Epithelial cell of esophagus (primary cell): ENCODE data around the gene FARP1.

Experiments
- DNase-seq: peaks from one replicate; pipeline ENCODE4 v3.0.0; 2010; ENCODE audit warnings: low read depth
- H3K4me3 ChIP-seq: 2 replicates; pipeline ENCODE4 v1.5.1; 2011; ENCODE audit warnings: mild to moderate bottlenecking, low read length, control low read depth
- CTCF ChIP-seq: IDR thresholded peaks from 2 replicates; pipeline ENCODE4 v1.5.1; 2011; ENCODE audit warnings: low read depth, mild to moderate bottlenecking, low read length, control low read depth, inconsistent platforms; ENCODE audit not compliant: insufficient read depth; ENCODE audit errors: missing control alignments

FARP1 gene

GRCh38 chr13:98399756-98400155, 256.9 kb downstream of the FARP1 start:
- no peak for TF ChIP-seq CTCF
- no peak overlapping the region for H3K4me3 ChIP-seq
- DNase-seq: no peak

- no peak for TF ChIP-seq CTCF
- DNase-seq: no peak
- no peak overlapping the region for H3K4me3 ChIP-seq
Measured at GRCh38 chr13:98401934-98402333, 259.0 kb downstream of the FARP1 start.

- no peak overlapping the region for H3K4me3 ChIP-seq
- DNase-seq: no peak
- no peak for TF ChIP-seq CTCF
Measured at GRCh38 chr13:98403076-98403475, 260.2 kb downstream of the FARP1 start.

- H3K4me3 ChIP-seq: no peak overlapping the region
- TF ChIP-seq CTCF: no peak
- DNase-seq: no peak
Measured at GRCh38 chr13:98405107-98405571, 262.2 kb downstream of the FARP1 start.

- H3K4me3 ChIP-seq: no peak overlapping the region
- TF ChIP-seq CTCF: no peak
- no peak for DNase-seq
Measured at GRCh38 chr13:98405690-98406344, 262.9 kb downstream of the FARP1 start.

- no peak for TF ChIP-seq CTCF
- no peak overlapping the region for H3K4me3 ChIP-seq
- DNase-seq: no peak
Measured at GRCh38 chr13:98406427-98406826, 263.5 kb downstream of the FARP1 start.

GRCh38 chr13:98406971-98407370, 264.1 kb downstream of the FARP1 start:
- no peak for DNase-seq
- H3K4me3 ChIP-seq: no peak overlapping the region
- no peak for TF ChIP-seq CTCF
